Measurements from ENCODE around the gene ADCY1.

DNA sequence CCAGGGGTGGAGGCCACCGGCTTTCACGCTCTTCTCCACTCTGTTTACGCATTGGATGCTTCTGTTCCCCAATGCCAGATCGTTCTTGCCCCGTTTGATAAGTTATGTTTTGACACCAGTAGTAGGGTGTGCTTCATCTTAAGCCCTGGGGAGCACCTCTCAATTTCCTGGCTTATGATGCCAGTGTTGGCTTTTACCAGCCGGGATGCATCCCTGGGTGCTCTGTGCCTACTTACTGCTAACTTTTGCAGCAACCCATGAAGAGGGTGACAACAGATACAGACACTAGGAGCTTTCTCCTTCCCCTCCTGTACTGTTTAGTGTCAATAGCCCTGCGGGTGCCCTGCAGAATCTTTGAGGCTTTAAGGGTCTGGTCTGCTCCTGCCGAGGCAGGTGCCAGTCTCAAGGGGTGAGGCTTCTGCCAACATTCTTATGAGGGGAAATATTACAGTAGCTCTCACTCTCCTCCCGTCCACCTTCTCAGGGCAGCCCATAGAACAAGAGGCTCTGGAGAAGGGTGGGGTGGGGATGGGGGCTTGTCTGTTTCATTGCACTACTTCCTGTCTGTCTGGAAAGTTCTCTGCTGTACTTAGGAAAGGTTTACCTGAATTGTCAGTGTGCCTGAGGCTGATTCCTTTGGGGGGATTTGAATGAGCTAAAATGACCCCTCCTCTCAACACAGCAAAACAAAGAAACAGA lies 23.3 kb downstream of the ADCY1 start:
- TF ChIP-seq CTCF (IDR thresholded peaks at IDR 0.05) (no peak), POLR2A (IDR thresholded peaks at IDR 0.05) (no peak)
